GM18861 (cell line): Measurements from ENCODE around the gene FRS2.

Source experiments
- ATAC-seq: cut with Tn5 transposase; IDR thresholded peaks from one replicate; pipeline ENCODE4 v1.9.1; 2021; ENCODE audit not compliant: unreplicated experiment

The FRS2 gene

GRCh38 chr12:69524331-69524630 is 54.1 kb downstream of the FRS2 start:
- ATAC-seq, result no peak

GRCh38 chr12:69524755-69525469 is 54.7 kb downstream of the FRS2 start:
- ATAC-seq, result no peak

- ATAC-seq, result no peak
Measured at GRCh38 chr12:69527506-69528272, 57.5 kb downstream of the FRS2 start.

- no peak for ATAC-seq
Measured at GRCh38 chr12:69529021-69529420, 58.8 kb downstream of the FRS2 start.

- ATAC-seq, result no peak
Measured at GRCh38 chr12:69533844-69534243, 63.7 kb downstream of the FRS2 start.

GRCh38 chr12:69534389-69534822 is 64.2 kb downstream of the FRS2 start:
- ATAC-seq, result peak; percentile 66

- no peak for ATAC-seq
Measured at GRCh38 chr12:69540987-69541386, 70.8 kb downstream of the FRS2 start.

GRCh38 chr12:69544087-69544486 is 73.9 kb downstream of the FRS2 start:
- no peak for ATAC-seq

- ATAC-seq, result no peak
Measured at GRCh38 chr12:69545081-69545480, 74.9 kb downstream of the FRS2 start.

GRCh38 chr12:69546693-69547438 is 76.7 kb downstream of the FRS2 start:
- ATAC-seq, result peak; percentile 89

- ATAC-seq, result no peak
Measured at GRCh38 chr12:69548687-69549086, 78.5 kb downstream of the FRS2 start.

- ATAC-seq, result no peak
Measured at GRCh38 chr12:69550569-69551350, 80.6 kb downstream of the FRS2 start.

GRCh38 chr12:69553628-69554248 is 83.5 kb downstream of the FRS2 start:
- no peak for ATAC-seq

- no peak for ATAC-seq
Measured at GRCh38 chr12:69555461-69555860, 85.3 kb downstream of the FRS2 start.

GRCh38 chr12:69556383-69556782 is 86.2 kb downstream of the FRS2 start:
- ATAC-seq, result no peak

GRCh38 chr12:69563166-69563762 is 93.1 kb downstream of the FRS2 start:
- ATAC-seq, result no peak

GRCh38 chr12:69566603-69567002 is 96.4 kb downstream of the FRS2 start:
- no peak for ATAC-seq

- ATAC-seq, result no peak
Measured at GRCh38 chr12:69569236-69569635, 99.0 kb downstream of the FRS2 start.

GRCh38 chr12:69570000-69570516 is 99.9 kb downstream of the FRS2 start:
- ATAC-seq, result no peak
